Measurements from ENCODE around the gene MTM1. TPM values are rescaled to one million over a fixed set of nuclear protein-coding genes. Genes with fewer than 3 reads are reported as not detected.

The MTM1 gene
- total and polyA plus RNA-seq, 9 of the 15 experiments (the other 6 are each of a cell fraction or from before 2014, with no cell fraction given) = 5.6 to 13.3 (median 9.5) TPM

GRCh38 chrX:150533863-150534262, 34.6 kb upstream of the MTM1 start (continued):
- TF ChIP-seq ZNF354B (CRISPR knock-in tag; IDR thresholded peaks at IDR 0.05) (no peak), ZBTB40 (IDR thresholded peaks at IDR 0.05) (no peak), ZBTB40 (CRISPR knock-in tag; IDR thresholded peaks at IDR 0.05) (no peak), SUPT5H (IDR thresholded peaks at IDR 0.05) (no peak), NR2C2 (CRISPR knock-in tag; IDR thresholded peaks at IDR 0.05) (no peak), NR2C2 (tag; IDR thresholded peaks at IDR 0.05) (no peak), MLX (CRISPR knock-in tag; conservative IDR thresholded peaks at IDR 0.05) (no peak), ZNF76 (CRISPR knock-in tag; IDR thresholded peaks at IDR 0.05; ENCODE audit: borderline replicate concordance) (no peak), ZKSCAN3 (CRISPR knock-in tag; IDR thresholded peaks at IDR 0.05) (no peak), ZBTB11 (CRISPR knock-in tag; IDR thresholded peaks at IDR 0.05) (no peak), ZNF311 (CRISPR knock-in tag; IDR thresholded peaks at IDR 0.05) (no peak), IRF1 (CRISPR knock-in tag; IDR thresholded peaks at IDR 0.05; ENCODE audit: borderline replicate concordance) (no peak), CREB1 (IDR thresholded peaks at IDR 0.05) (no peak), CREB1 (CRISPR knock-in tag; IDR thresholded peaks at IDR 0.05) (no peak)
